ENCODE results near the gene ICA1.
"Not testable (repeated sequence)": the region's sequence is repeated elsewhere in the genome, so short reads cannot be mapped to it uniquely, and the experiment has no call there.

Gene ICA1

DNA sequence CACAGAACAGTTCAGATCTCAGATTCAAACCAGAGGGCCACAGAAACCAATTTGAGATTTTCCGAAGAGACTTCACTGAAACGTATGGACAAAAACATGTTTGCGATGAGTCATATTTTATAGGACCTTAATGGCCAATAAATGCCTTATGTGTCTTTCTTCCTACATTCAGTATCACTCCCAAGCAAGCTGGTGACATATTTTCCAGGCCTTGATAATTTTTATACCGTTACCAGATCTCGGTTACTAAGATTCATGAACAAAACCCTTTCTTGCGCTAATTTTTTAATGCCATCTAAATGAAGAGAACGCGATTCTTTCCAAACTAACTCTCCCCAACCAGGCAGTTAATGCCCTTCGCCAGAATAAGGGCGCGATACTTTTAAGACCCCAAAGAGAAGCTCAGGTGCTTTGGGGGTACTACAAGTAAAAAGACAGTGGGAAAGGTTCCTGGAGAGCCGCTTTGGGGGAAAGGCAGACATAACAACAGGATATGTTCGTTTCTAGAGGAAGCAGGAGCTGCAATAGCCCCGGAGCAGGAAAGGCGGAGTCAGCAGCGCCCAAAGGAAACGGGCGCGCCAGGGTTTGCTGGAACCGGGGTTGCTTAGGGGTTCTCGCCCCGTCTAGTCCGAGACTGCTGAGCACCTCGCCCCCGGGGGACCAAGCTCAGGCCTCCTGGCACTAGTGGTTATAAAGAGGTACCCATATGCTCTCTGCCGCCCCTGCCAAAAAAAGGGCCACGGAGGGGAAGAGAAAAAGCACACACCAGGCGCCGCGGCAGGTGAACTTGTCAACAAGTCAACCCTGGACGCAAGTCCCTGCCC, 884 bp downstream of the ICA1 start:
- DNase-seq: no peak

- no peak for DNase-seq
Measured at GRCh38 chr7:8259586-8260222, 2.3 kb downstream of the ICA1 start.

- DNase-seq: no peak
Measured at GRCh38 chr7:8258734-8259133, 3.2 kb downstream of the ICA1 start.

DNA sequence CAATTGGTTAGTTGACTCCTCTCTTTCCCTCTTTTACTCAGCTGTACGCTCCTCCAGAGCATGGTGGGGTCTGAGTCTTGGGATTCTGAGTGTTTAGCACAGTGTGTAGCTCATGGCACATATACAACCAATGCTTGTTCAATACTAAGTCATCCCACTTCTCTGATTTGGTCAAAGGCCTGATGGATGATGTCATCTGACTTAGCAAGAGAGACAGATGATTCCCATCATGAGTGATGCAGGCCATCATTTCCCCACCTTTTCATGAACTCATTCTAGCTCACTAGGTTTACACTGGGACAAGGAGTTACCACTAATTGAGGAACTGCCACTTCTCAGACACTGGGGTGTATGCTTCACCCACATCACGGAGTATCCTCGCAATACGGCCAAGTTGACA, 3.8 kb downstream of the ICA1 start:
- DNase-seq: no peak

- DNase-seq: no peak
Measured at GRCh38 chr7:8255680-8256655, 6.0 kb downstream of the ICA1 start.

DNA sequence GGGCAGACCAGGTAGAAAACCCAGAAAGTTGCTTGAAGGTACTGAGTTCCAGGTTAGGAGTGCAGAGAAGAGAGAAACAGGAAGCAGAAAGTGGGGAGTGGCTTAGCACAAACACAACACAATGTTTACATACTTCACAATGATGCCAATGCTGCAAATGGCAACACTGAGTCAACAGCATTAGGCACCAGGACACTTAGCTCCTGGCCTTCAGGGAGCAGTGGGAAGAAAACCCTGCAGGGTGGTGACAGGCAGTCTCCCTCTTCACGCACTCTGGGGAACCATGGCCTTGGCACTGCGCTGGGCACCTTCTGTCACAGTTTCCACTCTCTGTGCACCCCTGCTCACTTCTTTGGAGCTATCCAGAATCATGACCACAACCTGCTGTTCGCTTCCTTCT, 7.3 kb downstream of the ICA1 start:
- no peak for DNase-seq

GRCh38 chr7:8254215-8254614, 7.8 kb downstream of the ICA1 start:
- no peak for DNase-seq

GRCh38 chr7:8251195-8251594, 10.8 kb downstream of the ICA1 start:
- no peak for DNase-seq

- DNase-seq: no peak
Measured at GRCh38 chr7:8250547-8250946, 11.4 kb downstream of the ICA1 start.

- DNase-seq: no peak
Measured at GRCh38 chr7:8249121-8249520, 12.8 kb downstream of the ICA1 start.

GRCh38 chr7:8246020-8246419, 15.9 kb downstream of the ICA1 start:
- DNase-seq: no peak

- DNase-seq: not testable (repeated sequence)
Measured at GRCh38 chr7:8245032-8245431, 16.9 kb downstream of the ICA1 start.

GRCh38 chr7:8243059-8243458, 18.9 kb downstream of the ICA1 start:
- not testable (repeated sequence) for DNase-seq

DNA sequence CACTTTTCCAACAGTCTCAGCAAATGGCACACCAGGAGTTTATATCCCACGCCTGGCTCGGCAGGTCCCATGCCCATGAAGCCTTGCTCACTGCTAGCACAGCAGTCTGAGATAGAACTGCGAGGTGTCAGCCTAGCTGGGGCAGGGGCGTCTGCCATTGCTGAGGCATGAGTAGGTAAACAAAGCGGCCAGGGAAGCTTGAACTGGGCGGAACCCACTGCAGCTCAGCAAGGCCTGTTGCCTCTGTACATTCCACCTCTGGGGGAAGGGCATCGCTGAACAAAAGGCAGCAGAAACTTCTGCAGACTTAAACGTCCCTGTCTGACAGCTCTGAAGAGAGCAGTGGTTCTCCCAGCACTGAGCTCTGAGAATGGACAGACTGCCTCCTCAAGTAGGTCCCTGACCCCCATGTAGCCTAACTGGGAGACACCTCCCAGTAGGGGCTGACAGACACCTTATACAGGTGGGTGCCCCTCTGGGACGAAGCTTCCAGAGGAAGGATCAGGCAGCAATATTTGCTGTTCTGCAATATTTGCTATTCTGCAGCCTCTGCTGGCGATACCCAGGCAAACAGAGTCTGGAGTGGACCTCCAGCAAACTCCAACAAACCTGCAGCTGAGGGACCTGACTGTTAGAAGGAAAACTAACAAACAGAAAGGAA, 22.1 kb downstream of the ICA1 start:
- DNase-seq: not testable (repeated sequence)

GRCh38 chr7:8236780-8237407, 25.1 kb downstream of the ICA1 start:
- DNase-seq: no peak

GRCh38 chr7:8232999-8233847, 28.7 kb downstream of the ICA1 start:
- no peak for DNase-seq

DNA sequence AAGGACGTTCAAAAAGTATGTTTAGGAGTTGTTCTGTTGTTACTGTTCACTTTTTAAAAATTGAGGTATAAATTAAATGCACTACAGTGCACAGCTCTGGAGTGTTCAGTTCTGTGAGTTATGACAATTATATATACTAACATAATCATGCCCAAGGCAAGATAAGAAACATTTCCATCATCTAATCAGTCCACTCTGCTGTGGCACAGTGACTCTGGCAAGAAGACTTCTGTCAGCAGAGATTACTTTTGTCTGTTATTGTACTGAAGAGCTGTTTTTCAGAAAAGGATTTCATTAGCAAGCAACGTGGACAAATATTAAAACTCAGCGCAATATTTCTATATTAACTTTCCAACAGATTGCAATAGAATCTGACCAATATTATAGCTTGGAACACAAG, 32.0 kb downstream of the ICA1 start:
- no peak for DNase-seq

DNA sequence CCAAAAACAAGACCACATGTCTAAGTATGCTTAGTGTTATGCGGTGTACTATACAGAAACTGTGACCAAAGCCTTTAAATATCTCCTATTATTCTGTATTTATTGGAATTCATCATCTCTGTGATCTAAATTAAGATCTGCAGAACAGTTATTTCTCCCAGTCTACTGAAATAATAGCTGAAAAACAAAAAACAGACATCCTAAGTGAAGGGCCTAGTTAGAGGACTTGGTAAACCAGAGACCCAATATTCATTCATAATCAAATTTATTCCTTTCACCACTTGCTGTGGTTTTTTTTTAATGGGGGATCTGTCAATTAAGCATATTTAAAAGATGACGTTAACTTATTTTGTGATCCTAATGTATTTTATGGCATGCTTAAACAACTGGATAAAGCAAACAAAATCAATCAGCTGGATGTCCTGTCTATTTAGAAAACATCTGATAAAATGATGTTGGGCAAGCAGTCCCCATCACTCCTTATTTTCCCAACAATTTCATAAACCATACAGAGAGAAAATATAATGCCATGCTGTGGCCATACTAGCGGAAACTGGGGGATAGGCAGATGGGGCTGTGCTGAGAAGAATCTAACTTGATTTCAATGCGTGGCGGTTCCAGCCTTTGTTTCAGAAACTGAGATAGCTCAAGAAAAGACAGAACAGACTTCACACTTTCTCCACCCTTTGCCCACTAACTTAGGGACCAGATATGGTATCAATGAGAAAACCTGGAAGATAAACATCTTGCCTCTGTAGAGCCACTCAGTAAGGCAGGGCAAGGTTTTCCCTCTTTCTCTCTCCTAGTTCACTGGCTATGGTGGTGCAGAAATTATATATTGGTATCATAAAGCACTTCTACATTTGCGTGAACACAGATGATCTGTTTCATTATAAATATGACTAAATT, 32.9 kb downstream of the ICA1 start:
- DNase-seq: no peak

DNA sequence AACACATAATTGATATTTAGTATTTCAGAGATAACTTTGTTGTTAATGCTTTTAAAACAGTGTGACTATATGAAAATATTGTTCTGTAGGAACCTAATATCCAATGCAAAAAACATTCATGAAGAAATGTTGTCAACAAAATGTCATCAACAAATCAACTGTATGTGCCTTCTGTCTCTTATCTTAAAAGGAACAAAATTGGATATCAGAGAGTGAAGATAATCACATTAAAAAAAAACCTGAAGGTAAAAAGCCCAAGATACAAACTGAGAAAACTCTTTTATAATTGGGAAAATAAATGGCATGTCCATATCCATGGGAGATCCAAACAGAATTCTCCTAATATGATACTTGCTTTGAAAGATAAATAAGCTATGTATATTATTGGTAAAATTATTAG, 33.9 kb downstream of the ICA1 start:
- DNase-seq: no peak

- no peak for DNase-seq
Measured at GRCh38 chr7:8227261-8227660, 34.7 kb downstream of the ICA1 start.

Data from amniotic stem cell (primary cell).